IMR-90 (cell line): ENCODE measurements around the gene GPATCH8. TPM values are rescaled to one million over a fixed set of nuclear protein-coding genes. Genes with fewer than 3 reads are reported as not detected.

ENCODE experiments used
- ATAC-seq: fragments of 200-7000 bp; cut with Tn5 transposase; 2 replicates; pipeline ENCODE4 v1.9.1; 2020; ENCODE audit warnings: low read depth, mild to moderate bottlenecking, moderate library complexity
- BruUV-seq: library from RNA; stranded (reverse); fragments of 400-500 nt; replicated peaks from 2 replicates; lab custom pipeline; 2021; lab: Mats Ljungman, UMichigan
- CTCF ChIA-PET: fragments of 300-600 bp; formaldehyde crosslinking; extraction: SDS; loops from one replicate; lab custom pipeline; 2021; ENCODE audit warnings: antibody characterized with exemption; lab: Yijun Ruan, JAX
- POLR2A ChIA-PET: fragments of 300-600 bp; sonication (Branson Sonifier 250); formaldehyde crosslinking; loops from one replicate; lab custom pipeline; 2022; ENCODE audit warnings: antibody characterized with exemption; ENCODE audit not compliant: unreplicated experiment; lab: Charles Lee
- DNase-seq: peaks from one replicate; pipeline ENCODE4 v3.0.0; 2013
- H2AFZ ChIP-seq: replicated peaks from 2 replicates; pipeline ENCODE3; 2013; ENCODE audit warnings: low read length, mild to moderate bottlenecking; ENCODE audit not compliant: poor library complexity
- H2AK5ac ChIP-seq: 2 replicates; pipeline ENCODE4 v1.6.1; 2013; ENCODE audit warnings: low read depth, low read length, inconsistent platforms
- H2AK9ac ChIP-seq: replicated peaks from 2 replicates; pipeline ENCODE3; 2013; ENCODE audit warnings: mild to moderate bottlenecking, low read depth, low read length, moderate library complexity; ENCODE audit not compliant: poor library complexity
- H2BK120ac ChIP-seq: 2 replicates; pipeline ENCODE4 v1.6.1; 2013; ENCODE audit warnings: low read depth, low read length, inconsistent platforms
- H2BK15ac ChIP-seq: 3 replicates; pipeline ENCODE4 v1.6.1; 2013; ENCODE audit warnings: low read depth, low read length, inconsistent platforms
- H2BK20ac ChIP-seq: 2 replicates; pipeline ENCODE4 v1.6.1; 2013; ENCODE audit warnings: low read depth, mild to moderate bottlenecking, inconsistent platforms, low read length, moderate library complexity
- H2BK5ac ChIP-seq: 2 replicates; pipeline ENCODE4 v1.6.1; 2013; ENCODE audit warnings: mild to moderate bottlenecking, low read depth, low read length, inconsistent platforms; ENCODE audit not compliant: poor library complexity, severe bottlenecking
- H3K14ac ChIP-seq: replicated peaks from 2 replicates; pipeline ENCODE4 v1.6.1; 2013; ENCODE audit warnings: low read depth, low read length, inconsistent platforms
- H3K18ac ChIP-seq: 2 replicates; pipeline ENCODE4 v1.6.1; 2013; ENCODE audit warnings: low read depth, low read length, control low read depth
- H3K23ac ChIP-seq: 2 replicates; pipeline ENCODE4 v1.6.1; 2013; ENCODE audit warnings: low read depth, low read length, inconsistent platforms
- H3K27ac ChIP-seq: 2 replicates; pipeline ENCODE4 v1.5.1; 2013; ENCODE audit warnings: mild to moderate bottlenecking, control low read depth, low read length; ENCODE audit not compliant: insufficient read depth
- H3K27me3 ChIP-seq: 2 replicates; pipeline ENCODE4 v1.6.1; 2013; ENCODE audit warnings: low read length; ENCODE audit not compliant: control insufficient read depth, insufficient read depth
- H3K36me3 ChIP-seq: 2 replicates; pipeline ENCODE4 v1.6.1; 2013; ENCODE audit warnings: low read length, mixed read lengths; ENCODE audit not compliant: control insufficient read depth, insufficient read depth
- H3K4ac ChIP-seq: 2 replicates; pipeline ENCODE4 v1.6.1; 2013; ENCODE audit warnings: low read depth, low read length, inconsistent platforms
- H3K4me1 ChIP-seq: 2 replicates; pipeline ENCODE4 v1.6.1; 2013; ENCODE audit warnings: low read length, mixed read lengths; ENCODE audit not compliant: control insufficient read depth, insufficient read depth
- H3K4me2 ChIP-seq: 2 replicates; pipeline ENCODE4 v1.6.1; 2013; ENCODE audit warnings: low read depth, mild to moderate bottlenecking, control low read depth, low read length, moderate library complexity
- H3K4me3 ChIP-seq: 2 replicates; pipeline ENCODE4 v1.5.1; 2013; ENCODE audit warnings: low read depth, mild to moderate bottlenecking, control low read depth, low read length, moderate library complexity; ENCODE audit not compliant: insufficient read depth
- H3K56ac ChIP-seq: 2 replicates; pipeline ENCODE4 v1.6.1; 2013; ENCODE audit warnings: low read length, inconsistent platforms; ENCODE audit not compliant: insufficient read depth; ENCODE audit errors: extremely low read depth
- H3K79me1 ChIP-seq, 2 experiments: 2 replicates each; pipeline ENCODE4 v1.6.1; 2013; ENCODE audit warnings: low read length in 2 of 2, inconsistent platforms in 1 of 2, low read depth in 1 of 2
- H3K9ac ChIP-seq: 2 replicates; pipeline ENCODE4 v1.6.1; 2013; ENCODE audit warnings: low read depth, low read length, control low read depth
- H3K9me1 ChIP-seq: 2 replicates; pipeline ENCODE4 v1.6.1; 2013; ENCODE audit warnings: low read length, inconsistent platforms; ENCODE audit not compliant: insufficient read depth
- H3K9me3 ChIP-seq: 2 replicates; pipeline ENCODE4 v1.6.1; 2013; ENCODE audit warnings: low read length; ENCODE audit not compliant: control insufficient read depth, insufficient read depth
- H4K20me1 ChIP-seq: 2 replicates; pipeline ENCODE4 v1.6.1; 2013; ENCODE audit warnings: low read length, inconsistent platforms; ENCODE audit not compliant: insufficient read depth
- H4K5ac ChIP-seq: 2 replicates; pipeline ENCODE4 v1.6.1; 2013; ENCODE audit warnings: mild to moderate bottlenecking, low read depth, low read length, control low read depth
- H4K8ac ChIP-seq, 2 experiments: 2 replicates each; pipeline ENCODE4 v1.6.1; 2013; ENCODE audit warnings: low read depth in 2 of 2, low read length in 2 of 2, control low read depth in 1 of 2, inconsistent platforms in 1 of 2
- H4K91ac ChIP-seq: 2 replicates; pipeline ENCODE4 v1.6.1; 2013; ENCODE audit warnings: low read depth, low read length, inconsistent platforms; ENCODE audit not compliant: insufficient read depth
- CEBPB ChIP-seq: IDR thresholded peaks from 2 replicates; pipeline ENCODE4 v1.6.1; 2012; ENCODE audit warnings: low read depth, low read length, improper control_type of control experiment
- MAFK ChIP-seq: IDR thresholded peaks from 2 replicates; pipeline ENCODE4 v1.6.1; 2012; ENCODE audit warnings: low read depth, low read length, improper control_type of control experiment
- WGBS, 2 experiments: methylation state at CpG; one replicate each; pipeline versions ENCODE4 v1.1.5 to v1.1.7; 2013; ENCODE audit warnings: missing lambda C conversion rate in 2 of 2; ENCODE audit not compliant: insufficient read length in 1 of 2; ENCODE audit errors: extremely low coverage in 2 of 2; 5-methylcytosine and 5-hydroxymethylcytosine counted together
- dilution Hi-C: fragments of 300-500 bp; cut with HindIII; formaldehyde crosslinking; loops from one replicate; pipeline ENCODE4 v1.14.3; 2018; ENCODE audit warnings: low sequenced_read_pairs; ENCODE audit not compliant: unreplicated experiment
- in situ Hi-C: fragments of 300-500 bp; cut with MboI; formaldehyde crosslinking; loops from 3 replicates; pipeline ENCODE4 v1.14.3; 2019; ENCODE audit warnings: low sequenced_read_pairs, inconsistent platforms, mixed read lengths
- intact Hi-C: fragments of 100-400 bp; cut with micrococcal nuclease; formaldehyde crosslinking; loops from 2 replicates; pipeline ENCODE4 v1.10.0; 2022
- polyA plus RNA-seq, 3 experiments: library from polyadenylated mRNA; depleted of rRNA; stranded (reverse); fragments of >200 nt; gene quantifications; 2 replicates each; pipeline ENCODE4 v1.2.3, GENCODE V29; 2012; ENCODE audit warnings: low replicate concordance in 1 of 3
- total RNA-seq: library from RNA; depleted of rRNA; stranded (reverse); fragments of >200 nt; gene quantifications from 2 replicates; pipeline ENCODE4 v1.2.3, GENCODE V29; 2012

The GPATCH8 gene
- total and polyA plus RNA-seq, 2 of the 4 experiments (the other 2 are of a cell fraction), result 8.8 to 13.2 TPM

DNA sequence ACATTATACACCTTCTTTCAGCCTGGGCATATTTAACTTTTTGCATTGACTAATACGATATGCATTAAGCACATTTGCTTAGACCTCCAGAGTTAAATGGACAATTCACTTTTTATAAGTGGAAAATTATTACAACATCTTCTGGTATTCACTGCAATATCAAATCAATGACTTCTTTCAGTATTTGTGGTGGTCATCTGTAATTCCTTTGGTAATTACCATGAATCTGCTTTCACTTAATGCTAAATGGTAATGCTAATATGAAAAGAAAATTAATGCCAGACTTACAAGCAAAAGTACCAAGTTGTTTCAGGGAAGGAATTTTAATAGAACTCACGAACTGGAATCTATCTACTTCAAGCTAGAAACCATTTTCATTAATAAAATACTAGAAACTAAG lies 6.4 kb downstream of the GPATCH8 start:
- peaks cover 81% of the 10 kb centered on the region for H4K20me1 ChIP-seq
- ChIA-PET POLR2A (no interaction called here), CTCF (no interaction called here)
- no peak overlapping the region for H3K56ac ChIP-seq
- intact Hi-C loops, result no loop called here
- no peak overlapping the region for H2AK5ac ChIP-seq
- H3K4me2 ChIP-seq, result no peak overlapping the region
- no peak overlapping the region for H2BK120ac ChIP-seq
- no peak overlapping the region for H3K4ac ChIP-seq
- DNase-seq (no peak), ATAC-seq (no peak)
- H4K5ac ChIP-seq, result no peak overlapping the region
- TF ChIP-seq MAFK (no peak), CEBPB (peak; percentile 36; the same call in 1 of the 2 replicates)
- in situ Hi-C loops, result no loop called here
- H3K27me3 ChIP-seq, result no peaks in the 10 kb centered on the region
- no peak overlapping the region for H2BK20ac ChIP-seq
- H2BK15ac ChIP-seq, result no peak overlapping the region
- no peak overlapping the region for H2BK5ac ChIP-seq
- no peak overlapping the region for H4K91ac ChIP-seq
- no peaks in the 10 kb centered on the region; the same call in none of the 2 replicates for H3K9me1 ChIP-seq
- no peak overlapping the region for H4K8ac ChIP-seq
- no peak overlapping the region for H3K18ac ChIP-seq
- no CpG with 5 or more reads among the region's 2 CpGs for WGBS, 2 experiments
- no peak overlapping the region for H2AK9ac ChIP-seq
- H3K79me1 ChIP-seq, result peaks cover 0 to 53% of the 10 kb centered on the region in 2 experiments; a peak in 3 of 4 replicates
- H3K9ac ChIP-seq, result no peak overlapping the region
- no peaks in the 10 kb centered on the region for H3K36me3 ChIP-seq
- H3K14ac ChIP-seq, result no peak overlapping the region
- H3K23ac ChIP-seq, result no peak overlapping the region
- H3K4me1 ChIP-seq, result no peaks in the 10 kb centered on the region; the same call in 1 of the 2 replicates
- H2AFZ ChIP-seq, result no peak overlapping the region
- H3K27ac ChIP-seq, result no peak overlapping the region
- no peak overlapping the region for H3K4me3 ChIP-seq
- dilution Hi-C loops, result no loop called here
- no TSS peak for BruUV-seq
- no peaks in the 10 kb centered on the region for H3K9me3 ChIP-seq
